HepG2 (cell line): ENCODE measurements around the gene PLCD4. TPM values are rescaled to one million over a fixed set of nuclear protein-coding genes. Genes with fewer than 3 reads are reported as not detected.
A peak's percentile ranks its signal among the peaks of the same experiment; 100 is the strongest.

Source experiments
- AGO2 ChIP-seq: fragments of 200-400 bp; formaldehyde crosslinking; optimal IDR thresholded peaks from 2 replicates; pipeline ENCODE3; 2017; ENCODE audit warnings: mild to moderate bottlenecking, low read depth, low read length, moderate library complexity
- EEA1 ChIP-seq: sonication (generic); formaldehyde crosslinking; IDR thresholded peaks from 2 replicates; pipeline ENCODE4 v1.5.1; 2020; ENCODE audit warnings: mild to moderate bottlenecking, missing genetic modification reagents, borderline replicate concordance
- KLF16 ChIP-seq, 2 experiments: sonication (generic) in 1 of 2; formaldehyde crosslinking in 1 of 2; IDR thresholded peaks; 2 replicates each; pipeline versions ENCODE4 v1.6.1 to v1.8.0; 2016 to 2023; ENCODE audit warnings: missing genetic modification reagents in 2 of 2, missing compliant biosample characterization in 1 of 2
- KLF6 ChIP-seq: IDR thresholded peaks from 2 replicates; pipeline ENCODE4 v1.8.0; 2016; ENCODE audit warnings: missing biosample characterization, missing genetic modification reagents
- NCOA1 ChIP-seq: sonication (generic); formaldehyde crosslinking; IDR thresholded peaks from 2 replicates; pipeline ENCODE4 v1.9.0; 2021; ENCODE audit warnings: missing genetic modification reagents
- RFXANK ChIP-seq: IDR thresholded peaks from 2 replicates; pipeline ENCODE4 v1.6.1; 2016
- STAG1 ChIP-seq: sonication (generic); formaldehyde crosslinking; IDR thresholded peaks from 2 replicates; pipeline ENCODE4 v1.4.0; 2020; ENCODE audit warnings: missing genetic modification reagents
- ZFP36 ChIP-seq: fragments of 150-350 bp; IDR thresholded peaks from 2 replicates; pipeline ENCODE4 v1.6.1; 2018; ENCODE audit warnings: borderline replicate concordance, low read length, low read depth; ENCODE audit not compliant: partially characterized antibody
- ZKSCAN1 ChIP-seq: fragments of 150-350 bp; IDR thresholded peaks from 2 replicates; pipeline ENCODE4 v1.6.1; 2014; ENCODE audit warnings: low read length
- ZKSCAN5 ChIP-seq: sonication (generic); formaldehyde crosslinking; IDR thresholded peaks from 2 replicates; pipeline ENCODE4 v1.5.1; 2020; ENCODE audit warnings: mild to moderate bottlenecking, missing genetic modification reagents
- ZNF232 ChIP-seq: sonication (generic); formaldehyde crosslinking; IDR thresholded peaks from 2 replicates; pipeline ENCODE4 v1.4.0; 2020; ENCODE audit warnings: missing genetic modification reagents, borderline replicate concordance
- polyA plus RNA-seq, 8 experiments: library from polyadenylated mRNA; depleted of rRNA in 3 of 8; stranded (reverse) in 7 of 8; unstranded in 1 of 8; fragments of >200 nt; fragmentation: Illumina TruSeq in 4 of 8; extraction: Trizol in 4 of 8; gene quantifications; 2 replicates each; pipeline versions ENCODE4 v1.2.1 to v1.2.3, GENCODE V29; 2011 to 2016; ENCODE audit warnings: low read depth in 4 of 8, missing spikeins in 1 of 8, mixed read lengths in 1 of 8; ENCODE audit not compliant: insufficient read depth in 1 of 8
- total RNA-seq, 5 experiments: library from RNA; depleted of rRNA; stranded (reverse); fragments of >200 nt; fragmentation: Illumina TruSeq; extraction: Trizol; gene quantifications; 2 replicates each; pipeline ENCODE4 v1.2.3, GENCODE V29; 2016; ENCODE audit warnings: low read depth in 1 of 5
- TF ChIP-seq, protein P1 (sequence below): IDR thresholded peaks from 2 replicates; pipeline ENCODE4 v1.6.1; 2016
- TF ChIP-seq, protein P2 (sequence below): sonication (generic); formaldehyde crosslinking; IDR thresholded peaks from 2 replicates; pipeline ENCODE4 v1.4.0; 2020; ENCODE audit warnings: mild to moderate bottlenecking, missing genetic modification reagents
- TF ChIP-seq, protein P3 (sequence below): IDR thresholded peaks from 2 replicates; pipeline ENCODE4 v1.6.1; 2012; ENCODE audit warnings: low read length, improper control_type of control experiment
- TF ChIP-seq, protein P4 (sequence below): sonication (generic); formaldehyde crosslinking; IDR thresholded peaks from 2 replicates; pipeline ENCODE4 v1.9.0; 2021; ENCODE audit warnings: missing genetic modification reagents, borderline replicate concordance
- TF ChIP-seq, protein P5 (sequence below): fragments of 450-650 bp; IDR thresholded peaks from 2 replicates; pipeline ENCODE4 v1.6.1; 2017; ENCODE audit warnings: mild to moderate bottlenecking
- TF ChIP-seq, protein P6 (sequence below): sonication (generic); formaldehyde crosslinking; IDR thresholded peaks from 2 replicates; pipeline ENCODE4 v1.8.1; 2023; ENCODE audit warnings: mild to moderate bottlenecking, missing genetic modification reagents

Gene PLCD4
- total and polyA plus RNA-seq, 2 of the 13 experiments (the other 11 are each of a cell fraction or from before 2014, with no cell fraction given), result 0.26 TPM; not detected in 1

DNA sequence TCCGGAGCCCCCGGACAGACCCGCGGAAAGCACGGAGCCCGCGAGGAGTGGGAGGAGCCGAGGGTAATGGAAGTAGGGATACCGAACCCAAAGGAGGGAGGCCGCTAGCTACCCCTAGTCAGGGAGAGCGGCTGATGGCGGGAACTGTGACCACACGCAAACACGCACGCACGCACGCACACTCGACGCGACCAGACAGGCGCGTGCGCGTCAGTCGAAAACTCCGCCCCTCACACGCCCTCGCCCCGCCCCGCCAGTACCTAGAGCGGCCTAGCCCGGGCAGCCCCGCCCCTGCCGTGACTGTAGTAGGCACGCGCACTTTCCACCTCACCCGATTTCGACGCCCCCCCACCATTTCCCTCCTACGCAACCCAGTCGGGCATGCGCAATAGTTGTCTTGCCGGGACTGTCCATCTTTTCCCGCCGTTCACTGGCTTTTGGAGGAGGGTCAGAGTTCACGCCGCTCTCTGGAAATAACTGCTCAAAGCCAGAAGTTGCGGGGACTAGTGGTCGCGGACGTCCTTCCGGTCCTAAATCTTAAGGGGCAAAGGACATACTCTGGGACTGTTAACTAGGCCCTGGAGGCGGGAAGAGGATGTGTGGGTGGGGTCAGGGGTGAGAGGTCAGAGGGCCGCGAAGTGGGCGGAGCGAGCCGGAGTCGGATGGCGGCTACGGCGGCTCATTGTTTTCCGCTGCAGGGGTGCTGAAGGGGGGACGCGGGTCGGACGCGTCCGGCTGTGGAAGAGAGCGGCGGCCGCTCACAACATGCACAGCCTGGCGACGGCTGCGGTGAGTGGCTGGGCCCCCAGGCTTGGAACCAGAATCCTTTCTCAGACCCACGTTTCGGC, 39.3 kb upstream of the PLCD4 start, which contains the start of the genes CNOT9 and USP37 (continued):
- TF ChIP-seq, protein P1, sequence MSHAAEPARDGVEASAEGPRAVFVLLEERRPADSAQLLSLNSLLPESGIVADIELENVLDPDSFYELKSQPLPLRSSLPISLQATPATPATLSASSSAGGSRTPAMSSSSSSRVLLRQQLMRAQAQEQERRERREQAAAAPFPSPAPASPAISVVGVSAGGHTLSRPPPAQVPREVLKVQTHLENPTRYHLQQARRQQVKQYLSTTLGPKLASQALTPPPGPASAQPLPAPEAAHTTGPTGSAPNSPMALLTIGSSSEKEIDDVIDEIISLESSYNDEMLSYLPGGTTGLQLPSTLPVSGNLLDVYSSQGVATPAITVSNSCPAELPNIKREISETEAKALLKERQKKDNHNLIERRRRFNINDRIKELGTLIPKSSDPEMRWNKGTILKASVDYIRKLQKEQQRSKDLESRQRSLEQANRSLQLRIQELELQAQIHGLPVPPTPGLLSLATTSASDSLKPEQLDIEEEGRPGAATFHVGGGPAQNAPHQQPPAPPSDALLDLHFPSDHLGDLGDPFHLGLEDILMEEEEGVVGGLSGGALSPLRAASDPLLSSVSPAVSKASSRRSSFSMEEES (CRISPR knock-in tag), result peak; percentile 95
- TF ChIP-seq EEA1, result peak; percentile 93
- TF ChIP-seq, protein P2, sequence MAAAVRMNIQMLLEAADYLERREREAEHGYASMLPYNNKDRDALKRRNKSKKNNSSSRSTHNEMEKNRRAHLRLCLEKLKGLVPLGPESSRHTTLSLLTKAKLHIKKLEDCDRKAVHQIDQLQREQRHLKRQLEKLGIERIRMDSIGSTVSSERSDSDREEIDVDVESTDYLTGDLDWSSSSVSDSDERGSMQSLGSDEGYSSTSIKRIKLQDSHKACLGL (CRISPR knock-in tag), result peak; percentile 97; the same call in 1 of the 2 replicates
- TF ChIP-seq RFXANK (CRISPR knock-in tag), result peak; percentile 83; the same call in 1 of the 2 replicates
- TF ChIP-seq ZFP36, result no peak
- TF ChIP-seq AGO2, result peak; percentile 79
- peak; percentile 60 to 80; a peak in 3 of 4 replicates for TF ChIP-seq KLF16 (CRISPR knock-in tag; IDR thresholded peaks at IDR 0.05)
- TF ChIP-seq ZKSCAN5 (CRISPR knock-in tag), result no peak
- peak; percentile 99 for TF ChIP-seq ZNF232 (CRISPR knock-in tag)
- TF ChIP-seq, protein P3, sequence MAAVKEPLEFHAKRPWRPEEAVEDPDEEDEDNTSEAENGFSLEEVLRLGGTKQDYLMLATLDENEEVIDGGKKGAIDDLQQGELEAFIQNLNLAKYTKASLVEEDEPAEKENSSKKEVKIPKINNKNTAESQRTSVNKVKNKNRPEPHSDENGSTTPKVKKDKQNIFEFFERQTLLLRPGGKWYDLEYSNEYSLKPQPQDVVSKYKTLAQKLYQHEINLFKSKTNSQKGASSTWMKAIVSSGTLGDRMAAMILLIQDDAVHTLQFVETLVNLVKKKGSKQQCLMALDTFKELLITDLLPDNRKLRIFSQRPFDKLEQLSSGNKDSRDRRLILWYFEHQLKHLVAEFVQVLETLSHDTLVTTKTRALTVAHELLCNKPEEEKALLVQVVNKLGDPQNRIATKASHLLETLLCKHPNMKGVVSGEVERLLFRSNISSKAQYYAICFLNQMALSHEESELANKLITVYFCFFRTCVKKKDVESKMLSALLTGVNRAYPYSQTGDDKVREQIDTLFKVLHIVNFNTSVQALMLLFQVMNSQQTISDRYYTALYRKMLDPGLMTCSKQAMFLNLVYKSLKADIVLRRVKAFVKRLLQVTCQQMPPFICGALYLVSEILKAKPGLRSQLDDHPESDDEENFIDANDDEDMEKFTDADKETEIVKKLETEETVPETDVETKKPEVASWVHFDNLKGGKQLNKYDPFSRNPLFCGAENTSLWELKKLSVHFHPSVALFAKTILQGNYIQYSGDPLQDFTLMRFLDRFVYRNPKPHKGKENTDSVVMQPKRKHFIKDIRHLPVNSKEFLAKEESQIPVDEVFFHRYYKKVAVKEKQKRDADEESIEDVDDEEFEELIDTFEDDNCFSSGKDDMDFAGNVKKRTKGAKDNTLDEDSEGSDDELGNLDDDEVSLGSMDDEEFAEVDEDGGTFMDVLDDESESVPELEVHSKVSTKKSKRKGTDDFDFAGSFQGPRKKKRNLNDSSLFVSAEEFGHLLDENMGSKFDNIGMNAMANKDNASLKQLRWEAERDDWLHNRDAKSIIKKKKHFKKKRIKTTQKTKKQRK, result no peak
- TF ChIP-seq STAG1 (CRISPR knock-in tag), result no peak; the same call in 1 of the 2 replicates
- TF ChIP-seq NCOA1 (CRISPR knock-in tag), result peak; percentile 91; the same call in 1 of the 2 replicates
- TF ChIP-seq, protein P4, sequence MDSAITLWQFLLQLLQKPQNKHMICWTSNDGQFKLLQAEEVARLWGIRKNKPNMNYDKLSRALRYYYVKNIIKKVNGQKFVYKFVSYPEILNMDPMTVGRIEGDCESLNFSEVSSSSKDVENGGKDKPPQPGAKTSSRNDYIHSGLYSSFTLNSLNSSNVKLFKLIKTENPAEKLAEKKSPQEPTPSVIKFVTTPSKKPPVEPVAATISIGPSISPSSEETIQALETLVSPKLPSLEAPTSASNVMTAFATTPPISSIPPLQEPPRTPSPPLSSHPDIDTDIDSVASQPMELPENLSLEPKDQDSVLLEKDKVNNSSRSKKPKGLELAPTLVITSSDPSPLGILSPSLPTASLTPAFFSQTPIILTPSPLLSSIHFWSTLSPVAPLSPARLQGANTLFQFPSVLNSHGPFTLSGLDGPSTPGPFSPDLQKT (CRISPR knock-in tag), result no peak
- TF ChIP-seq, protein P5, sequence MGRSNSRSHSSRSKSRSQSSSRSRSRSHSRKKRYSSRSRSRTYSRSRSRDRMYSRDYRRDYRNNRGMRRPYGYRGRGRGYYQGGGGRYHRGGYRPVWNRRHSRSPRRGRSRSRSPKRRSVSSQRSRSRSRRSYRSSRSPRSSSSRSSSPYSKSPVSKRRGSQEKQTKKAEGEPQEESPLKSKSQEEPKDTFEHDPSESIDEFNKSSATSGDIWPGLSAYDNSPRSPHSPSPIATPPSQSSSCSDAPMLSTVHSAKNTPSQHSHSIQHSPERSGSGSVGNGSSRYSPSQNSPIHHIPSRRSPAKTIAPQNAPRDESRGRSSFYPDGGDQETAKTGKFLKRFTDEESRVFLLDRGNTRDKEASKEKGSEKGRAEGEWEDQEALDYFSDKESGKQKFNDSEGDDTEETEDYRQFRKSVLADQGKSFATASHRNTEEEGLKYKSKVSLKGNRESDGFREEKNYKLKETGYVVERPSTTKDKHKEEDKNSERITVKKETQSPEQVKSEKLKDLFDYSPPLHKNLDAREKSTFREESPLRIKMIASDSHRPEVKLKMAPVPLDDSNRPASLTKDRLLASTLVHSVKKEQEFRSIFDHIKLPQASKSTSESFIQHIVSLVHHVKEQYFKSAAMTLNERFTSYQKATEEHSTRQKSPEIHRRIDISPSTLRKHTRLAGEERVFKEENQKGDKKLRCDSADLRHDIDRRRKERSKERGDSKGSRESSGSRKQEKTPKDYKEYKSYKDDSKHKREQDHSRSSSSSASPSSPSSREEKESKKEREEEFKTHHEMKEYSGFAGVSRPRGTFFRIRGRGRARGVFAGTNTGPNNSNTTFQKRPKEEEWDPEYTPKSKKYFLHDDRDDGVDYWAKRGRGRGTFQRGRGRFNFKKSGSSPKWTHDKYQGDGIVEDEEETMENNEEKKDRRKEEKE, result no peak
- no peak for TF ChIP-seq ZKSCAN1
- TF ChIP-seq, protein P6, sequence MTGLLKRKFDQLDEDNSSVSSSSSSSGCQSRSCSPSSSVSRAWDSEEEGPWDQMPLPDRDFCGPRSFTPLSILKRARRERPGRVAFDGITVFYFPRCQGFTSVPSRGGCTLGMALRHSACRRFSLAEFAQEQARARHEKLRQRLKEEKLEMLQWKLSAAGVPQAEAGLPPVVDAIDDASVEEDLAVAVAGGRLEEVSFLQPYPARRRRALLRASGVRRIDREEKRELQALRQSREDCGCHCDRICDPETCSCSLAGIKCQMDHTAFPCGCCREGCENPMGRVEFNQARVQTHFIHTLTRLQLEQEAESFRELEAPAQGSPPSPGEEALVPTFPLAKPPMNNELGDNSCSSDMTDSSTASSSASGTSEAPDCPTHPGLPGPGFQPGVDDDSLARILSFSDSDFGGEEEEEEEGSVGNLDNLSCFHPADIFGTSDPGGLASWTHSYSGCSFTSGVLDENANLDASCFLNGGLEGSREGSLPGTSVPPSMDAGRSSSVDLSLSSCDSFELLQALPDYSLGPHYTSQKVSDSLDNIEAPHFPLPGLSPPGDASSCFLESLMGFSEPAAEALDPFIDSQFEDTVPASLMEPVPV (CRISPR knock-in tag), result peak; percentile 99
- peak; percentile 80; the same call in 1 of the 2 replicates for TF ChIP-seq KLF6 (CRISPR knock-in tag)
